Stimulated activated naive CD8-positive, alpha-beta T cell treated with anti-CD3 and anti-CD28 coated beads, Interleukin-15, amount 100 ng/mL, for 72 hours (primary cell): ENCODE measurements around the gene PLET1.
"Not testable (repeated sequence)": the region's sequence is repeated elsewhere in the genome, so short reads cannot be mapped to it uniquely, and the experiment has no call there.

Experiments used
- ATAC-seq: fragments of 150-1000 bp; cut with Tn5 transposase; 2 replicates; pipeline ENCODE4 v1.10.0; 2021; ENCODE audit warnings: mild to moderate bottlenecking, moderate library complexity
- DNase-seq, 2 donors: peaks; one replicate each; pipeline ENCODE4 v3.0.0; 2021 to 2022
- H3K27ac Mint-ChIP-seq, 2 donors: one replicate each; pipeline ENCODE4 v1.8.0; 2022; ENCODE audit warnings: mild to moderate bottlenecking in 2 of 2, mixed read lengths in 2 of 2, moderate library complexity in 2 of 2
- H3K27me3 Mint-ChIP-seq: one replicate; pipeline ENCODE4 v1.8.0; 2022; ENCODE audit warnings: mixed read lengths
- H3K4me1 Mint-ChIP-seq: one replicate; pipeline ENCODE4 v1.8.0; 2022; ENCODE audit warnings: mild to moderate bottlenecking, mixed read lengths
- H3K4me3 Mint-ChIP-seq, 2 donors: one replicate each; pipeline ENCODE4 v1.8.0; 2022; ENCODE audit warnings: mild to moderate bottlenecking in 2 of 2, mixed read lengths in 2 of 2, moderate library complexity in 1 of 2
- H3K9me3 Mint-ChIP-seq, 2 donors: one replicate each; pipeline ENCODE4 v1.8.0; 2022; ENCODE audit warnings: mixed read lengths in 2 of 2

Gene PLET1

DNA sequence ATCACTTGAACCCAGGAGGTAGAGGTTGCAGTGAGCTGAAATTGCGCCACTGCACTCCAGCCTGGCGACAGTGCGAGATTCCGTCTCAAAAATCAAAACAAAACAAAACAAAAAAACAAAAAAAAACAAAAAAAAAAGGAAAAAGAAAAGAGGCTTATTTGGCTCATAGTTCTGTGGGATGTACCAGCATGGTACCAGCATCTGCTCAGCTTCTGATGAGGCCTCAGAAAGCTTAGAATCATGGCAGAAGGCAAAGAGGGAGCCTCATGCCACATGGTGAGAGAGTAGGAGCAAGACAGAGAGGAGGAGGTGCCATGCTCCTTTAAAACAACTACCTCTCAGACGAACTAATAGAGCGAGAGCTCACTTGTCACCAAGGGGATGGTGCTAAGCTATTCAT, 45.0 kb downstream of the PLET1 start:
- H3K4me1 Mint-ChIP-seq, result peaks cover 25% of the 10 kb centered on the region
- H3K4me3 Mint-ChIP-seq, result no peak overlapping the region
- H3K9me3 Mint-ChIP-seq, result no peaks in the 10 kb centered on the region
- no peaks in the 10 kb centered on the region for H3K27me3 Mint-ChIP-seq
- DNase-seq, result no peak
- H3K27ac Mint-ChIP-seq, result peak overlapping the region in 1 of 2 donors; percentile 54
- no peak for ATAC-seq

DNA sequence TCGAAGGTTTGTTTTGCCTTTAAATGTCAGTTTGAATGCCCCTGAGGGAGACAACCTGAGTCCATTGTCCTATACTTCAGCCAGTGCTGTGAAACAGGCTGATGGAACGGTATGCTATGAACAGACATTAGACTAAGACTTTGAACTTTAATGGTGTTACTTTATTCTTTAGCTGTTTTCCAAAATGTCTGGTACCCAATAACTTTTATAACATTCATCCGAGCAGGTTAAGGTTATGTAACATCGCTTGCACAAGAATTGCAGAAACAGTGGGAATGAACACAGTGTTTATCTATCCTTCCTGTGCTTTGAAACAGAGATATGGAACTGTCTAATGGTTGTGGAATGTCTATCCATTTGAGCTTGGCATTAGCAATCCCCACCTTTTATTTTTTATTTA, 46.9 kb downstream of the PLET1 start:
- Mint-ChIP-seq H3K4me3 (no peak overlapping the region), H3K4me1 (peaks cover 19% of the 10 kb centered on the region), H3K27me3 (peaks cover 8% of the 10 kb centered on the region), H3K27ac (no peak overlapping the region), H3K9me3 (no peaks in the 10 kb centered on the region)
- no peak for ATAC-seq
- no peak for DNase-seq

DNA sequence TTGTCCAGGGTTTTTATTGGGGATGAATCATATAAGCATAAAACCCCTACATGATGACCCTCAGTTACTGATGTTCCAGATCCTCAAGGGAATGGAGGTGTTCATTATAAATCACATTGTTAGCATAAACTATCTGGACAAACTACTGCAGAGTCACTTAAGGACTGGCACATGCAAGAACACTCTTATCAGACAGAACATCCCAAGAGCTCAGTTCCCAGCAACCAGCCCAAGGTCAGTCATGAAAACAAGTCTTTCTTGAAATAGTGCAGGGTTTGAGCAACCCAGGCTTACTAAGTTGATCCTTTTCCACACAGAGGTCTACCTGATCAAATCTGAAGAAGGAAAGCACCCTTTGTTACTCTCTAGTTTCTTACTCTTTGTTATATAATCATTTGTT, 48.0 kb downstream of the PLET1 start:
- H3K4me3 Mint-ChIP-seq, result no peak overlapping the region

DNA sequence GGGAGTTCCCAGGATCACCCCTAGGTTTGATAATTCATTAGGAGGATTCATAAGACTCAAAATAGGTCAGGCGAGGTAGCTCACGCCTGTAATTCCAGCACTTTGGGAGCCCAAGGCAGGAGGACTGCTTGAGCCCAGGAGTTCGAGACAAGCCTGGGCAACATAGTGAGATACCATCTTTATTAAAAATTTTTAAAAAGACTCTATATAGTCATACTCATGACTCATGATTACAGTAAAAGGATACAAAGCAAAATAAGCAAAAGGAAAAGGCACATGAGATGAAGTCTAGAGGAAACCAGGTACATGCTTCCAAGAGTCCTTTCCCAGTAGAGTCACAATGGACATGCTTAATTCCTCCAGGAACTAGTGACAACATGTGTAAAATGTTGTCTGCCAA, 48.4 kb downstream of the PLET1 start:
- DNase-seq (no peak), ATAC-seq (no peak)
- Mint-ChIP-seq H3K4me1 (peaks cover 19% of the 10 kb centered on the region), H3K27ac (no peak overlapping the region), H3K4me3 (no peak overlapping the region), H3K27me3 (peaks cover 10% of the 10 kb centered on the region), H3K9me3 (no peaks in the 10 kb centered on the region)

More for the DNA sequence above, 48.0 kb downstream of the PLET1 start:
- Mint-ChIP-seq H3K27ac (no peak overlapping the region), H3K27me3 (peaks cover 10% of the 10 kb centered on the region), H3K9me3 (no peaks in the 10 kb centered on the region), H3K4me1 (peaks cover 19% of the 10 kb centered on the region)
- DNase-seq, result no peak
- ATAC-seq, result no peak

DNA sequence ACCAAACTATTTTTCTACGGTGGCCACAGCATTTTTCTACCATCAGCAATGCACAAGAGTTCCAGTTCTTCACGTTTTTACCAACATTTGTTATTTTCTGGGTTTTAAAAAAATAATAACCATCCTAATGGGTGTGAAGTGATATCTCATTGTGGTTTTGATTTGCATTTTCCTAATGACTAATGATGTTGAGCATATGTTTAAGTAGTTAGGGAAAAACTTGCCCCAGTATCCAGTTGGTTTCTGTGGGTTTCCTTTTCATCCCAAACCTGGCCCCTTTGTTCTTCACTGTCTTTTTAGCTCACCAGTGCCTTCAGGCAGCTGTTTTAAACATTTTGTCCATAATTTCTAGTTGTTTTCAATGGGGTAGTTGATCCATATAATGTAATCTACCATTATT, 49.1 kb downstream of the PLET1 start:
- peak; percentile 72 for ATAC-seq
- peaks cover 10% of the 10 kb centered on the region for H3K27me3 Mint-ChIP-seq
- peak in 1 of 2 donors; percentile 21 for DNase-seq
- peaks cover 19% of the 10 kb centered on the region for H3K4me1 Mint-ChIP-seq
- H3K9me3 Mint-ChIP-seq, result no peaks in the 10 kb centered on the region
- H3K27ac Mint-ChIP-seq, result no peak overlapping the region
- H3K4me3 Mint-ChIP-seq, result peak overlapping the region; percentile 8 to 46

DNA sequence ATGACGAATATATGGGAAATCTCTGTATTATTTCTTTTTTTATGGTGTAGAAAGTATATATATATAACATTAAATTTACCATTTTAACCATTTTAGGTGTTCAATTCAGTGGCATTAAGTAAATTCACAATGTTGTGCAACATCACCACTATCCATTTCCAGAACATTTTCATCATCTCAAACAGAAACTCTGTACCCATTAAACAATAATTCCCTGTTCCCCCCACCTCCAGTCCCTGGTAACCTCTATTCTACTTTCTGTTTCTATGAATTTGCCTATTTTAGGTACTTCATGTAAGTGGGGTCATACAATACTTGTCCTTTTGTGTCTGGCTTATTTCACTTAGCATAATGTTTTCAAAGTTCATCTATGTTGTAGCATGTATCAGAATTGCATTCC, 49.8 kb downstream of the PLET1 start:
- peaks cover 10% of the 10 kb centered on the region for H3K27me3 Mint-ChIP-seq
- no peaks in the 10 kb centered on the region for H3K9me3 Mint-ChIP-seq
- H3K4me3 Mint-ChIP-seq, result no peak overlapping the region
- H3K27ac Mint-ChIP-seq, result no peak overlapping the region
- H3K4me1 Mint-ChIP-seq, result peaks cover 19% of the 10 kb centered on the region
- ATAC-seq (no peak), DNase-seq (no peak)

DNA sequence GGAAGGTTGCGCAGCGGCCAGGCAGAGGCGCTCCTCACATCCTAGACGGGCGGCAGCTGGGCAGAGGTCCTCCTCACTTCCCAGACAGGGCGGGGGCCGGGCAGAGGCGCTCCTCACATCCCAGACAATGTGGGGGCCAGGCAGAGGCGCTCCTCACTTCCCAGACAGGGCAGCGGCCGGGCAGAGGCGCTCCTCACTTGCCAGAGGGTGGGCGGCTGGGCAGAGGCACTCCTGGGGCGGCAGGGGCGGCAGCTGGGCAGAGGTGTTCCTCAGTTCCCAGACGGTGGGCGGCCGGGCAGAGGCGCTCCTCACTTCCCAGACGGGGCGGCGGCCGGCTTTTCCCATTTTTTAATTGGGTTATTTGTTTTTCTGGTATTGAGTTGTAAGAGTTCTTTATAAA, 54.6 kb downstream of the PLET1 start:
- H3K27ac Mint-ChIP-seq, result no peak overlapping the region
- DNase-seq, result no peak
- ATAC-seq, result no peak
- H3K27me3 Mint-ChIP-seq, result peaks cover 10% of the 10 kb centered on the region
- peaks cover 3% of the 10 kb centered on the region for H3K4me1 Mint-ChIP-seq
- no peak overlapping the region for H3K4me3 Mint-ChIP-seq
- no peaks in the 10 kb centered on the region for H3K9me3 Mint-ChIP-seq

DNA sequence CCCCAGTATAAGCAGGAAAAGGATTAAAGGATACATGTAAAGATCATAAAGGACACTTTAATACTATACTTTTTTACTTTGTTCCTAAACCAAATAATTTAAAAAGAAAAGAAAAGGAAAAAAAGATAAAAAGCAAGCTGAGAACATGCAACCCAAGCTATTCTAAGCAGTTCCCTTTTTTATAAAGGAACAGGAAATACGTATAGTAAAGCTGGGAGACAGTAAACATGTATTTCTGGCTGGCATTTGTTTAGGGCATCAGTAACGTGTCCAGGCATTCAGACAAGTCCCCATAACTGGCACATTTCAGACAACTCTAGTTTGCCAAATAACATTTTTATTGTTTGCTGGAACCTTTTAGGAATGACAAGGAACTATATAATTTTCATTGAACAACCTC, 60.4 kb downstream of the PLET1 start:
- DNase-seq, result no peak
- ATAC-seq, result no peak
- H3K27me3 Mint-ChIP-seq, result no peaks in the 10 kb centered on the region
- no peaks in the 10 kb centered on the region for H3K9me3 Mint-ChIP-seq
- H3K4me3 Mint-ChIP-seq, result no peak overlapping the region
- H3K27ac Mint-ChIP-seq, result no peak overlapping the region
- no peaks in the 10 kb centered on the region for H3K4me1 Mint-ChIP-seq

DNA sequence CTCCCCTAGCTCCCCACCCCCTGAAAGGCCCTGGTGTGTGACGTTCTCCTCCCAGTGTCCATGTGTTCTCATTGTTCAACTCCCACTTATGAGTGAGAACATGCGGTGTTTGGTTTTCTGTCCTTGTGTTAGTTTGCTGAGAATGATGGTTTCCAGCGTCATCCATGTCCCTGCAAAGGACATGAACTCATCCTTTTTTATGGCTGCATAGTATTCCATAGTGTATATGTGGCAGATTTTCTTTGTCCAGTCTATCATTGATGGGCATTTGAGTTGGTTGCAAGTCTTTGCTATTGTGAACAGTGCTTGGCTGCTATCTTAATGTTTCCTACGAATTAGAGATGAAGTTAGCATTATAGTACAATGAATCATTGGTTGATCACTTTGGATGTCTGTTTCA, 61.6 kb downstream of the PLET1 start:
- not testable (repeated sequence) for H3K27me3 Mint-ChIP-seq, H3K9me3 Mint-ChIP-seq

More for the DNA sequence above, 61.6 kb downstream of the PLET1 start:
- H3K27ac Mint-ChIP-seq, H3K4me3 Mint-ChIP-seq, H3K4me1 Mint-ChIP-seq, ATAC-seq, DNase-seq: not testable (repeated sequence)
